HG03442 (cell line): ENCODE measurements around the gene CTU2.

Experiments
- ATAC-seq: cut with Tn5 transposase; IDR thresholded peaks from one replicate; pipeline ENCODE4 v1.9.1; 2021; ENCODE audit warnings: mild to moderate bottlenecking, moderate library complexity; ENCODE audit not compliant: unreplicated experiment

Gene CTU2

DNA sequence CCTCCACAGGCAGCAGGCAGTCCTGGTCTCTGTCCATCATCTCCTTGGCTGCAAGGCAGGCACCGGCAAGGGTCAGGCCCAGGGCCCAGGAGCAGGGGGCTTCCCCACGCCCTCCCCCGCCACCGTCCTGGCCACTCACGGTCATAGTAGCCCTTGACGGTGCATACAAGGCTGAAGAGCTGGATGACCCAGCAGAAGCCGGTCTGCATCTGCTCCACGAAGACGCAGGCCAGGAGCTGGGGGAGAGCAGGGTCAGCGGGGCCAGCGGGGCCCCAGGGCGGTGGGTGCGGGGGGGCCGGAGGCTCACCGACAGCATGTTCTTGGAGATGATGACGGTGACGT is 20.1 kb downstream of the CTU2 start:
- no peak for ATAC-seq

DNA sequence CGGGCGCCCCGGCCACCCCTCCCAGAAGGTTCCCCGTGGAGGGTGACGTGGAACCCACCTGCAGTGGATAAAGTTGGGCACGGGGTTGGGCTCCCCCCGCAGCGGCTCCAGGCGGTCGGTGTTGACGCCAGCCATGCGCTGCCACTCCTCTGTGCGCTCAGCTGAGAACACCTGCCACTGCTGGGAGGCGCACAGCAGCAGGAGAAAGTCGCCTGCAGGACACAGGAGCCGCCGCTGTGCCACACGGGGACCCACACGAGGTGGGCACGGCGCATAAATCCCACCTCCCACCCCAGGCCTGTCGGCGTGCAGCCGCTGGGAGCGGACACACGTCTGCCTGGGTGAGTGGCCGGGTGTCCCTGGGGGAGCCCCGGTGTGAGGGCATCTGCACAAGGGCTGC is 20.7 kb downstream of the CTU2 start:
- no peak for ATAC-seq

DNA sequence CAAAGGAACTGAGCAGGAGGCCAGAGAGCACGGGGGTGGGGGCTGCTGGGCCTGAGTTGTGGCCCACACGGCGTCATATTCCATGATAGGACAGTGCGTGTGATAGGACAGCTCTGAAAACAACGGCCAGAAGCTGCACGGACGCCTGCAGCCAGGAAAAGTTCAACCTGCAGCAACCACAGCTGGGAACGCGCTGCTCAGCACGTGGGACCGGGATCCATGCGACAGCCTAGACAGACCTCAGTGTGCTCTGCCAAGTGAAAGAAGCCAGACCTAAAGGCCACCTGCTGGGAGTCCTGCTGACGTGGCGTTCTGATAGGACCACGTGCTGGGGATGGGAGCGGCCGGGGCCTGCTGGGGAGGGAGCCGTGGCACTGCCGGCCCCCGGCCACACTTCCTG is 21.6 kb downstream of the CTU2 start:
- ATAC-seq: no peak

DNA sequence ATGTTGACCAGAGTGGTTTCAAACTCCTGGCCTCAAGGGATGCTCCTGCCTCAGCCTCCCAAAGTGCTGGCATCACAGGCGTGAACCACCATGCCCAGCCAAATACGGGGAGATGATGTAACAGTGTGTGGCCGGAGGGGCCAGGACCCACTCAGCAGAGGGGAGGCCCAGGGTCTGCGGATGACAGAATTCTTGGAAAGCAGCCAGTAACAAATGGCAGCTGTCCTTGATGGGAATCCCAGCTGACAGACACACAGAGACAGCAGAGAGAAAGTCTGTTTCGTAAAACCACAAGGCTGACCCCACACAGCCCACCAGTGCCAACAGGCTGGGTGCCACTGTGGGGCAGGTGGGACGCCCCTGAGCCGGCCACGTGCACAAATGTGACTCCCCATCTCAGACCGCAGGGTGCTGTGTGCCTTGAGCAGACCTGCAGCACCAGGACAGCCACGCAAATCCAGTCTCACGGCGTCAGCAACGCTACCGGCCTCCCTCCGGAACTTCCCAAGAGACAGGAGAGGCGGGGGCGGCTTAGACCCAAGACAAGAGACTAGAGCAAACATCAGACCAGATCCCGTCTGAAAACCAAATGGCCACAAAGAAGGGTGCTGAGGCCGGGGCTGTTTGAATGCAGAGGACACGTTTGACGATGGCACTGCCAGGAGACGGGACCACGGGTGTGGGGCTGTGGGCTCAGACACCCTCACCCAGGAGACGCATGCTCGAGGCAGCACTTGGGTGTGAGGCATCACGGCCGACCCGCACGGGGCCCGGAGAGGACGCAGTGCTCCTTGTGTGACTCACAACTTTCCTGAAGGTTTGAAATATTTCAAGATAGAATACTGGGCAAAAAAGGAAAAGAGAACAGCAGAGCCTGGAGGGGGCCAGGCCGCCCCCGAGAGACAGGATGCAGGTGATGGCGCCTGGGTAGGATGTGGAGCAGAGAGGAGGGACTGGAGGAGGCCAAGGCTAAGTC is 24.6 kb downstream of the CTU2 start:
- ATAC-seq: no peak

DNA sequence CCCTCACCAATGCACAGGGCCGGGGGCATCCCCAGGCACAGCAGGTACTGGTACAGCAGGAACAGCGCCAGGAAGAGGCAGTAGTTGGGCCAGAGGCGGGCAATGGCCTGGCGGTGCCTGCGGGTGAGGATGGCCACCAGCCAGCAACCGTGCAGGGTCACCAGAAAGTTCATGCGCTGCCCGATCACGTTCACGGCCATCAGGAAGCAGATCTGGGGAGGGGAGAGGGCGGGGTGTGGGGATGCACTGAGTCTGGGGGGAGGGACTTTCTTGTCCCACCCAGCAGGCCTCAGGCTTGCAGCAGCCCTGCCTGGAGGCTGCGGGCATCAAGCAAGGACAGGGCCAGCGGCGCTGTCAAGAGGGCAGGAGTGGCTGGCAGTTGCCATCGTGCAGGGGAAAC is 25.4 kb downstream of the CTU2 start:
- ATAC-seq: no peak

DNA sequence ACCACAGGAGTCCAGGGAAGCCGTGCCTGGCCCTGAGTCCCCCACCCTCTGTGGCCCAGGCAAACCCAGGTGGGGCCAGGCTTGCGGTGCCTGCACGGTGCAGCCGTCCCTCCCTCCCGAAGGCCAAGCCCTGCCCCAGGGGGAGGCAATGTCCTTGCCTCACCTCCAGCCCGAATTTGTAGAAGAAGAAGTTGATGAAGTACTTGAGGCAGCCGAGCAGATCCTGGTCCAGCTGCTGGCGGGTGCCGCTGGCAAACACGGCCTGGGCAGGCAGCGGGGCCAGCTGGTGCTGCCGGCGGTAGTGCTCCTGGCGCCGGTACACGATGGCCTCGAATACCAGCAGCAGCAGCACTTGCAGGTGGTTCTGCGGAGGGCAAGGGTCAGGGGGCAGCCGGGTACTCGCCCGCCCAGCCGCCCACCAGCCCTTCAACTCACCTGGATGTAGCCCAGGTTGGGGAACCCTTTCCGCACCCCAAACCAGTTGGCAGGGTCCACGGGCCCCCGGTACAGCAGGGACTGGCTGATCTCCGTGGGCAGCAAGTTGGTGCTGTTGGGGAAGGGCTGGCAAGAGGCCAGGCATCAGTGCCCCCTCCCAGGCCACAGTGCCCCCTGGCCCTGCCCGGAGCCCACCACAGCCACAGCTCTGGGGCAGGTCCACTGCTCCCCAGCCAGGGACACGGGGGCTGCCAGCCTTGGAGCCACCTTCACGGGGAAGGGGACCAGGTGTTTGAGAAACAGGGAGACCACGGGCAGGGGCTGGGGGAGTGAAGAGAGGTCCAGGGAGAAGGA is 26.1 kb downstream of the CTU2 start:
- no peak for ATAC-seq

DNA sequence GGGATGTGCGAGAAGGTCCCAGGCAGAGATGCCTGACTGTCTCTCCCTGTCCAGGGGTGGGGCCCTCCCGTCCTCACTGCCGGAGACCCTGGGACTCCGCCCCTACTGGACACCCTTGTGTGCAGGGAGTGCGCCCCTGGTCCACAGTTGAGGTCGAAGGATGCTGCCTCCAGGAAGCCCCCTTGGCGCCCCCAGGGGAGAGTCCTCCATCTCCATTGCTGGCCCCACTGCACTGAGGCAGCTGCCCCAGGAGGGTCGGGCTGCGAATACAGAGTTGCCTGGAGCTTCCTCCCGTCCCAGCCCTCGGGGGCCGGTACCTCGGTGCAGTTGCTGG is 26.6 kb downstream of the CTU2 start:
- ATAC-seq: no peak

DNA sequence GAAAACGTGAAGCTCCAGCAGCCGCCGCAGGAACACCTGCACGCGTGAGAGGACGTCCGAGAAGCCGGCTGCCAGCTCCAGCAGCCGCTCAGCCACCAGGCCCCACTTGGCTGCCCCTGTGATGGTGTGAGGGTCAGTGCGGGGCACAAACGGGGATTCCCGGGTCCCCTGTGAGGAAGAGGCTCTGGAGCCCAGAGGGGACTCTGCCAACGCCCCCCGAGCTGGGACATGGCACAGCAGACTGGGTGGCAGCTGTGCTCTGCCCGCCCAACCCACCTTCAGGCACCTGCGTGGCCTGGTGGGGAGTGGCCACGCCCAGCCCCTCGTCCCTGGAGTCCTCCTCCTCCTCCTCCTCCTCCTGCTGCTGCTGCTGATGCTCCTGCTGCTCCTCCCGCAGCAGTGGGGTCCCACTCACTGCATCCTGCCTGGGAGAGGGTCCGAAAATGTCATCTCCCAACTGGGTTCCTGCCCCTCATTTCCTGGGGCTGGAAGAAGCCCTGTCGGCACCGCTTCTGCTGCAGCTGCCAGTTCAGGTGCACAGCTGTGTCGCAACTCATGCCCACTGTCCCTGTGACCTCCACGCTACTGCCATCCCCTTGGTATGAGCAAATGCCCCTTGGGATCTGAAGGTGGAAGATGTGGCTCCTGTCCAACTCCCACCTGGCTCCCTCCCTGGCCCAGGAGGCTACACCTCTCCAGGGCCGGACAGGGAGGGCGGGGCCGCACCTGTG is 27.5 kb downstream of the CTU2 start:
- no peak for ATAC-seq

DNA sequence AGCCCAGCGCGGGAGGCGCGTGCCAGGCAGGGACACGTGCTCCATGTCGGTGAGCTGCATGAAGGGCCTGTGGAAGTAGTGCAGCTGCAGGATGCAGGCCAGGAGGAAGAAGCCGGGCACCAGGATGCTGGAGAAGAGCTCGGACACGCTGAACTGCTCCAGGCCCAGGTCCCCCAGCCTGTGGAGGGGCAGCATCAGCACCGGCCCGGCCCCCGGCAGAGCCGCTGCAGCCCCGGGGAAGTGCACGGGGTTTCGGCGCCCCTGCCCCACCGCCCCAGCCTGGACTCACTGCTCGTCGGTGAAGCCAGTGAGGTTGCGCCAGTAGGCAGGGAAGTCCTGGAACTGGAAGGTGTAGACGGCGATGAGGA is 28.0 kb downstream of the CTU2 start:
- no peak for ATAC-seq

DNA sequence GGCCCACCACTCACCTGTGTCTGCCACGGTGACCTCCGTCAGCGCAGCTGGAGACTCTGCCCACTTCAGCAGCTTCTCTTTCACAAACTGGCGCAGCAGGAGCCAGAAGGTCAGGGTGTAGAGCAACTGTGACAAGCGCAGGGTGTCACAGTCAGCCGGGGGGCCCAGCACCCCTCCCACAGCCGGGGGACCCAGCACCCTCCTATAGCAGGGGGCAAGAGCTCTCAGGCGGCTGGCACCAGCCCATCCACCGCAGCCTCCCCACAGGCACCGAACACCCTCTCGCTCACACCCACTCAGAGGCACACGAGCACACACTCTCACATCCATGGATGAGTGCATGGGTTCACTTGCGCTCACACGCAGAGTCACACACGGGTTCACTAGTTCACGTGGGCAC is 28.8 kb downstream of the CTU2 start:
- ATAC-seq: no peak

DNA sequence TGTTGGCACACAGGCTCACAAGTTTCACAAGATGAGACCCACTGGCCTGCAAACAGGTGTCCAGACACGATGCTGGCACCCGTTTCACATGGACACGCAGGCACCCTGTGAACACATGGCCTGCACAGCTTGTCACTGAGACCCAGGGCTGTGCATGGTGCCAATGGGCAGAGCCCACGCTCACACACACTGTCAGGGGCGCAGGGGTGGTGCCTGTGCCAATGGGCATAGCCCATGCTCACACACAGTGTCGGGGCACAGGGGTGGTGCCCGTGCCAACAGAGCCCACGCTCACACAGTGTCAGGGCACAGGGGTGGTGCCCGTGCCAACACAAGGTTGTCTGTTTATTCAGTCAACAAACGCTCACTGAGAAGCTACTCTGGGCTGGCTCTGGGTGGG is 29.3 kb downstream of the CTU2 start:
- no peak for ATAC-seq

DNA sequence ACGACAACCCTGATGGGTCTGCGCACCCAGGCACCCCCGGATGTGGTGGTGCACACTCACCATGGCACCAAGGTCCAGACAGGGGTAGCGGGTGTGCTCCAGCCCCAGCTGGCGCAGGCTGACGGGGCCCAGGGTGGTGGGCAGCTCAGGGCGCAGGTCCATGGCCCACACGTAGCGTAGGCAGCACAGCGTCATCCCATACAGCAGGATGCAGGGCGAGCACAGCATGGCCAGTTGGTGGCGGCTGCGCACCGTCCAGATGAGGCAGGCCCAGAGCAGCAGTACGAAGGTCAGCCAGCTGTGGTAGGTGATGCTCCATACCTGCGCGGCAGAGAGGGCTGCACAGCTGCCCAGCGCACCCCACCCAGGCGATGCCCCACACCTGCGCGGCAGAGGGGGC is 29.8 kb downstream of the CTU2 start:
- no peak for ATAC-seq

DNA sequence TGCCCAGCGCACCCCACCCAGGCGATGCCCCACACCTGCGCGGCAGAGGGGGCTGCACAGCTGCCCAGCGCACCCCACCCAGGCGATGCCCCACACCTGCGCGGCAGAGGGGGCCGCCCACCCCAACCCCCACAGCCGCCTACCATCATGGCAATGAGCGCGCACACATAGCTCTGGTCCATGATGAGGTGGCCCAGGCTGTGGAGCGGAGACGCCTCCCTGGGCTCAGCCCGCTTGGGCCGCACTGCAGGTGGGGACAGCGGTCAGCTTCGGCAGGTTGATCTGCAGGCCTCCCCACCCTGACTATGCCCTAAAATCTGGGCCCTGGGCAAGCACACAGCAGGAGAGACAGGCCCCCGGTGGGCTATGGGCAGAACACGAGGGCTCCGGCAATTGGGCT is 30.2 kb downstream of the CTU2 start:
- no peak for ATAC-seq

DNA sequence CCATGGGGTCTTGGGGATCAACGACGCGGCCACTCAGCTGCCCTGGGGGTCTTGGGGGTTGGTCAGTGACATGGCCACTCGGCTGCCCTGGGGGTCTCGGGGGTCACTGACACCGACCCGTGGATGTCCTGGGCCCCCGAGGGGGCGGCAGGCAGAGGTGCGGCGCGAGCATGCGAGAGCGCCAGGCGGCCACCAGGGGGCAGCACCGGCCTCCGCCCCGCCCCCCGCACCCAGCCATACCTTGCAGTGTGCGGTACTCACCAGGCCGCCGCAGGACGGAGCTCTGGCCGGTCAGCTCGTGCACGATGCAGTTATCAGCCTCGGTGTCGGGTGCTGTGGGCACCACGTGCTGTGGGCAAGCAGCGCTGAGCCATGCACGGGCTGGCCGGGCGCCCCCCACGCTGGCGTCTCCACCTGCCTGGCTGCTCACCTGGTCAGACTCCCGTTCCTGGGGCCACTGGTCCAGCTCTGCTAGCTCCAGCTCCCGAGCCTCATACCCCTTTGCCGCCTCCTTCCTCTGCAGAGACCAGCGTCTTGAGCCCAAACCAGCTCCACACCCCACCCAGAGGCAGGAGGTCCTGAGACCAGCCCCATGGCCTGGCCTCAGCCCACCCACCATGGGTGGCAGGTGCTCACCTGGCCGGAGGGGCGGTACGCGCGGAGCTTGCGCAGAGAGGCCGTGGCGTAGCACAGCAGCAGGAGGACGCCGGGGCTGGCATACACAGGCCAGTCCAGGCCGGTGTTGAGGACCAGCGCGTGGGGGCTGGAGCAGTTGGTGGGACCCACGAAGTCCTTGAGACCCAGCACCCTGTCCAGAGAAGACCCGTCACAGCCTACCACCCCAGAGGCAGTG is 31.2 kb downstream of the CTU2 start:
- ATAC-seq: no peak

DNA sequence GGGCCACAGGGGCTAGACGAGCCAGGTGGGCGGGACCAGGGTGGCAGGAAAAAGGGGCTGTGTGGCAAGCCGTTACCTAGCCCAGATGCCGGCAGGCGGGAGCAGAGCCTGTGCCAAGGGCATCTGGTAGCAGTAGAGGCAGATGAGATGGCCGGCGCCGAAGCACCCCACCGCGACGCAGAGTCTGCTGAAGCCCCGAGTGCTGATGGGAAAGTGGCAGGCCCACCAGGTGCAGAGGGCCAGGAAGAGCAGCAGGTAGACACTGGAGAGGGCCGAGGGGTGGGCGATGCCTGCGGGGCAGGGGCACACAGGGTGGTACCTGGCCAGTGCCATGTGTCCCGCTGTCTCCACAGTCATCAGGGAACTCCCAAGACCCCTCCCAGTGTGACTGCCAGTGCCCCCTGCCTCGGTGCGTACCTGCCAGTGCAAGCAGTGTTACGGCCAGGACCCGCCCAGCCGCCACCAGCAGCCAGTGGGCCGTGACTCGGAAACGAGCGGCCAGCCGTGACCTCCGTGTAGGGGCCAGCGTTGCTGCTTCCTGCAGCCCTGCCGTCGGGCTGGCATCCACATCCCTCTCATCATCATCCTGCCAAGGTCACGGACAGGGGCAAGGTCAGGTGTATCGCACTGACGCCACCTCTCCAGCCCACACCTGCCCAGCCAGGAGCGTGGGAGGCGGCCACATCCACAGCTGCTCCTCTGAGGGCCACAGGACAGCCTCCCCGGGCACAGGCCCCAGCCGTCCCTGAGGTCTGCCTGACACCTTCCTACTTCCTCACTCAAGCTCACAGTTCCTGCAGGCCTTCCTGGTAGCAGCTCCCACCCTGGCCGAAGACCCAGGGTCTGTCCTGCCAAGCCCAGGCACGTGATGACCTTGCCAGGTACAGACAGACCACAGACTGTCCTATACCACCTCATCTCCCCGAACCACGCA is 32.1 kb downstream of the CTU2 start:
- ATAC-seq: no peak

DNA sequence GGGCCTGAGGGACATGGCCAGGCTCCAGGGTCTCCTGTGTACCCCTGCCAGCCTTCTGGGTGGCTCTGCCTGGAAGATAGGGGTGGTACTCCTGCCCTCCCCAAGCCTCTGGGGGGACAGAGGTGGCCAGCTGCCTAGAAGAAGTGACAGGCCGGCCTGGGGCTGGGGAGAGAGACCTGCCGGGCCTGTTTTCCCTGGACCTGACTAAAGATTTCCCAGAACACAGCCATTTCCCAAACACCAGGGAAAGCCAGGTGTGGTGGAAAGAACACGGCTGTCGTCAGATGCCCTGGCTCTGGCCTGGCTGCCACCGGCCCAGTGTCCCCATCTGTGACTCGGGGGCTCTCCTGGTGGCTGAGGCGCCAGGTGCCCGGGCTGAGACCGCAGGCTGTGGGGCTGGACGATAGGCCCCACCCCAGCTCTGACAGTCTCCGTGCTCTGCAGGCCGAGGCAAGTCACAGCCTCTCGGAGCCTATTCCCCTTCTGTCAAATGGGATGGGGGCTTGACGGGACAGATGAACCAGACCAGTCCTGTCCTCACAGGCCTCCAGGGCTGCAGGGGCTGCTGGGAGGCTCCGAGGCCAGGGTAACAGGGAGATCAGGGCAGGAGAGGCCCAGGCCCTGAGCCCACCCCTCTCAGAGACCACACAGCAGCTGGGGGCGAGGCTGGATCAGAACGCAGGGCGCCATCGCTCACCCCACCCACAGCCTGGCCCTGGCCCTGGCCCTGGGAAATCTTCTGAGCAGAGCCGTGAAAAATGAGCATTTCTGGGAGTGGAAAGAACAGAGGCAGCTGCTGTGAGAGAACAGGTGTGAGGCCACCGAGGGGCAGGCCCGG is 33.1 kb downstream of the CTU2 start:
- ATAC-seq: no peak

DNA sequence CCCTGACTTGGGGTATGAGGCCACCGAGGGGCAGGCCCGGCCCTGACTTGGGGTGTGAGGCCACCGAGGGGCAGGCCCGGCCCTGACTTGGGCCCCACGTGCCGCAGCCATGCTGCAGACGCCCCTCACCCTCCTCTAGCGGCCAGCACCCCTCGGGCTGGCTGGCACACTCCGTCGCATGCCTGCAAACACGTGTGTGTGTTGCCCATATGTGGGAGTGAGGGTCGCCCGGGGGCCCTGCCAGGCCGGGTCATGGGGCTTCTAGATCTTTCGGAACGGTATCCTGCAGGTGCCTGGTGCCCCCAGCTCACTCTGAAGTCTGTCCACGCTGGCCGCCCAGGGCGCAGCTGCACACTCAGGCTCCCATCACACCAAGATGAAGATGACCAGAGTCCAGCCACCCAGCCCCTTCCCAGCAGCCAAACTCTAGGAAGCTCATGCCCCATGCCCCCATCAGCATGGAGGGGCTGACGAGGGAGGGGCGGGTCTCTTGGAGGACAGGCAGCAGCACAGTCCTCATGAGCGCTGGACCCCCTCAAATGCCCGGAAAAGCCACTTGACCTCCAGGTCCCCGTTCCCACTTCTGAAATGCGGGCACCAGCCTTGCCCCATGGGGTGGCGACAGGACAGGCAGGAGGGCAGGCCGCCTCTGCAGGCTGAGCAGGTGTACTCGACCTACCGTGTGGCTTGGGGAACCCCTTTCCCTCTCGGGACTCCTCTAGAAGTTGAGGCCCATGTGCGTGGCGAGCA is 33.8 kb downstream of the CTU2 start:
- ATAC-seq: no peak

DNA sequence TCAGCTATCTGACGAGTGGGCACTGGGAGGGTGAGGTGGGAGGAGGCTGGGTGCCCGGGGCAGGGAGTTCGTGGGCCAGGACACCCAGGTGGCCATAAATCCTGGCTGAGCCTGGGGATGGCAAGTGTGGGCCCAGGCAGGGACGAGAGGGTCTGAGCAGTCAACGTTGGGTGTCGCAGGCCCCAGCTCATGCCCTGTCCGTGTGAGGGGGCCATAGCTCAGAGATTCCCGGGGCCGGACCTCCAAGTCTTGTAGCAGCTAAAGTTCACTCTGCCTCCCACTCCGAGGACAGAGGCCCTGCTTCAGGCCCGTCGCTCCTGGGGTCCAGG is 34.4 kb downstream of the CTU2 start:
- no peak for ATAC-seq
